GM21528 (cell line): Measurements from ENCODE around the gene NEDD4L.
"Not testable (repeated sequence)": the region's sequence is repeated elsewhere in the genome, so short reads cannot be mapped to it uniquely, and the experiment has no call there.

ENCODE experiments used
- ATAC-seq: cut with Tn5 transposase; IDR thresholded peaks from one replicate; pipeline ENCODE4 v1.9.1; 2021; ENCODE audit warnings: mild to moderate bottlenecking, moderate library complexity; ENCODE audit not compliant: unreplicated experiment, low FRiP score

NEDD4L gene

GRCh38 chr18:58272779-58273435, 228.9 kb downstream of the NEDD4L start:
- ATAC-seq, result no peak

- ATAC-seq, result no peak
Observed at GRCh38 chr18:58275176-58275575, 231.2 kb downstream of the NEDD4L start.

- ATAC-seq, result no peak
Observed at GRCh38 chr18:58276789-58277739, 233.0 kb downstream of the NEDD4L start.

- no peak for ATAC-seq
Observed at GRCh38 chr18:58279504-58280175, 235.6 kb downstream of the NEDD4L start.

GRCh38 chr18:58280191-58280590, 236.2 kb downstream of the NEDD4L start:
- no peak for ATAC-seq

GRCh38 chr18:58282872-58283271, 238.8 kb downstream of the NEDD4L start:
- ATAC-seq, result not testable (repeated sequence)

- no peak for ATAC-seq
Observed at GRCh38 chr18:58284699-58285448, 240.8 kb downstream of the NEDD4L start.

GRCh38 chr18:58285449-58286130, 241.6 kb downstream of the NEDD4L start:
- no peak for ATAC-seq

- no peak for ATAC-seq
Observed at GRCh38 chr18:58286632-58287352, 242.8 kb downstream of the NEDD4L start.

GRCh38 chr18:58287353-58288274, 243.6 kb downstream of the NEDD4L start:
- no peak for ATAC-seq

- no peak for ATAC-seq
Observed at GRCh38 chr18:58288921-58289797, 245.1 kb downstream of the NEDD4L start.

GRCh38 chr18:58290116-58290695, 246.2 kb downstream of the NEDD4L start:
- ATAC-seq, result no peak

GRCh38 chr18:58291131-58291530, 247.1 kb downstream of the NEDD4L start:
- no peak for ATAC-seq

GRCh38 chr18:58292638-58293037, 248.6 kb downstream of the NEDD4L start:
- no peak for ATAC-seq

- no peak for ATAC-seq
Observed at GRCh38 chr18:58297198-58297597, 253.2 kb downstream of the NEDD4L start.

- no peak for ATAC-seq
Observed at GRCh38 chr18:58298251-58299134, 254.5 kb downstream of the NEDD4L start.
